ENCODE results near the gene CCDC137. TPM values are rescaled to one million over a fixed set of nuclear protein-coding genes. Genes with fewer than 3 reads are reported as not detected.
A peak's percentile ranks its signal among the peaks of the same experiment; 100 is the strongest.

CCDC137 gene
- total RNA-seq, 1 donor from 2014 or later: 20.3 TPM

GRCh38 chr17:81715872-81716673, 49.5 kb downstream of the CCDC137 start:
- DNase-seq (ENCODE audit: low spot score): no peak

GRCh38 chr17:81716674-81716996, 50.1 kb downstream of the CCDC137 start:
- no peak for DNase-seq (ENCODE audit: low spot score)

- DNase-seq (ENCODE audit: low spot score): no peak
Measured at GRCh38 chr17:81717049-81717765, 50.7 kb downstream of the CCDC137 start.

GRCh38 chr17:81717766-81718089, 51.2 kb downstream of the CCDC137 start:
- no peak for DNase-seq (ENCODE audit: low spot score)

GRCh38 chr17:81719410-81720266, 53.1 kb downstream of the CCDC137 start:
- DNase-seq (ENCODE audit: low spot score): no peak

- DNase-seq (ENCODE audit: low spot score): no peak
Measured at GRCh38 chr17:81720267-81721071, 53.9 kb downstream of the CCDC137 start.

GRCh38 chr17:81722184-81723120, 55.9 kb downstream of the CCDC137 start:
- peak; percentile 79 for DNase-seq (ENCODE audit: low spot score)

Other genes with a start within 250 kb of the CCDC137 start
- gene ACTG1, start 153.9 kb upstream of the CCDC137 start, total RNA-seq: 2,344 TPM
- 1.4 TPM for gene FSCN2, start 138.4 kb upstream of the CCDC137 start, total RNA-seq
- 37.0 TPM for gene FAAP100, start 114.4 kb upstream of the CCDC137 start, total RNA-seq
- 79.4 TPM for gene NPLOC4, start 29.6 kb upstream of the CCDC137 start, total RNA-seq
- 1.6 TPM for gene TSPAN10, start 29.5 kb upstream of the CCDC137 start, total RNA-seq
- gene PDE6G, start 10.2 kb upstream of the CCDC137 start, total RNA-seq: 0.32 TPM
- 38.4 TPM for gene OXLD1, start 132 bp upstream of the CCDC137 start, total RNA-seq
- gene ARL16, start 17.1 kb downstream of the CCDC137 start, total RNA-seq: 37.6 TPM
- 137 TPM for gene HGS, start 17.3 kb downstream of the CCDC137 start, total RNA-seq
- gene MRPL12, start 36.6 kb downstream of the CCDC137 start, total RNA-seq: 48.6 TPM
- 34.1 TPM for gene SLC25A10, start 45.5 kb downstream of the CCDC137 start, total RNA-seq
- 0.20 TPM for gene GCGR, start 137.4 kb downstream of the CCDC137 start, total RNA-seq
- gene MCRIP1, start 166.6 kb downstream of the CCDC137 start, total RNA-seq: 85.3 TPM
- not detected for gene PPP1R27, start 168.3 kb downstream of the CCDC137 start, total RNA-seq
- 611 TPM for gene P4HB, start 193.8 kb downstream of the CCDC137 start, total RNA-seq
- 340 TPM for gene ARHGDIA, start 204.6 kb downstream of the CCDC137 start, total RNA-seq
- gene ALYREF, start 224.8 kb downstream of the CCDC137 start, total RNA-seq: 48.1 TPM
- gene ANAPC11, start 225.0 kb downstream of the CCDC137 start, total RNA-seq: 124 TPM
- 0.55 TPM for gene NPB, start 235.5 kb downstream of the CCDC137 start, total RNA-seq
- 66.0 TPM for gene PCYT2, start 244.7 kb downstream of the CCDC137 start, total RNA-seq

Measured in mucosa of gallbladder (tissue), 1 donor.